NOMO-1 (cell line): ENCODE results near the gene CAPN10.

Experiments used
- DNase-seq, 2 experiments: peaks; one replicate each; lab custom pipeline; 2025; ENCODE audit not compliant: unreplicated experiment in 2 of 2; lab: John Stamatoyannopoulos, UW

CAPN10 gene

GRCh38 chr2:240635121-240635997, 48.8 kb downstream of the CAPN10 start:
- no peak for DNase-seq

GRCh38 chr2:240635998-240636547, 49.5 kb downstream of the CAPN10 start:
- DNase-seq: no peak

GRCh38 chr2:240636563-240637115, 50.1 kb downstream of the CAPN10 start:
- DNase-seq: no peak

DNA sequence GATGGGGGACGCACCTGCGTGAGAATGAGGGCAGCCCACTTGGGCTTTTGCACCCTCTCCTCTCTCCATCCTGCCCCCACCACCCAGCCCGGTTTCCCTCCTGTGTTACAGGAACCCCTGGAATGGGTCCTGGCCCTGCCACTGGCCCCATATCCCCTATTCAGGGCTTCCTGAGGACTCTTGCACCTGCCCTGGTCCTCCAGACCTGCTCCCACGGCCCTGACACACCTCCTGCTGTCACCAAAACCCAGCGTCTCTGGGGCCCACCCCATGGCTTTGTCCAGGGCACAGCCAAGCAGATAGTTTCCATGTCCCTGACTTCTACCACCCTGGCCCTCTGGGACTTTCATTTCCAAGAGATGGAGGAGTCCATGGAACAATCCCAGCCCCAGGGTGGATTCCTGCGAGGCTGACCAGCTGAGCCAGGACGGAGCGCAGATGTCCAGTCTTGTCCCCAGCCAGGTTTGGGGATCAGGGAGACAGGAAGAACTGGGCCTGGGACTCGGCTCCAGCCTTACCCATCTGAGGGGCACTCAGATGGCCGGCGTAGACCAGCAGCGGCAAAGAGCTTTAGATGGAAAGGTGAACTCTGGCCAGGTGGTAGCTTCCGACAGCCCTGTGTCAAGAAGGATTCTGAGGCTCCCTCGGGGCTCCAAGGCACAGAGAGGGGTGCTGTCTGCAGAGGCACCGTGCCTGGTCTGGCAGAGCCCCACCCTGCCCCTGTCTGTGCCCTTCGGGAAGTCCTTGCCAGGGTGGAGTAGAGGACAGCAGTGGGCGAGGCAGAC, 50.8 kb downstream of the CAPN10 start:
- no peak for DNase-seq

DNA sequence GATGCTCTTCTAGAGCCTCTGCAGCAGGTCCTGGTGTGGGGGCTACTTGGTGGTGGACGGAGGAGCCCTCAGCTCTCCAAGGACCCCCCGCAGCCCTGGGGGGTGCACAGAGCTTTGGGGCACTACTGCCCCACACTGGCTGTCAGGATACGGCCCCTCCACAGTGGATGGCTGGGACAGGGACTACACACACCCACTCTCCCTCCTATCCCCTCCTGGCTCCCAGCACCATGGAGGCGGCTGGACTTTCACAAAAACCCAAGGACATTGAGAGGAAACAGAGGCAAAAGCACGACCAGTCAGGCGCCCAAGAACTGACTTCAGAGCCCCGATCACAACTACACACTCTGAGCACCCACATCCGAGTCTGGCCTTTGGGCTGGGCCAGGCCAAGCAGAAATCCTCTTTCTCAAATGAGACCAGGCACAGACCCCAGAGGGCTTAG, 51.4 kb downstream of the CAPN10 start:
- no peak for DNase-seq

DNA sequence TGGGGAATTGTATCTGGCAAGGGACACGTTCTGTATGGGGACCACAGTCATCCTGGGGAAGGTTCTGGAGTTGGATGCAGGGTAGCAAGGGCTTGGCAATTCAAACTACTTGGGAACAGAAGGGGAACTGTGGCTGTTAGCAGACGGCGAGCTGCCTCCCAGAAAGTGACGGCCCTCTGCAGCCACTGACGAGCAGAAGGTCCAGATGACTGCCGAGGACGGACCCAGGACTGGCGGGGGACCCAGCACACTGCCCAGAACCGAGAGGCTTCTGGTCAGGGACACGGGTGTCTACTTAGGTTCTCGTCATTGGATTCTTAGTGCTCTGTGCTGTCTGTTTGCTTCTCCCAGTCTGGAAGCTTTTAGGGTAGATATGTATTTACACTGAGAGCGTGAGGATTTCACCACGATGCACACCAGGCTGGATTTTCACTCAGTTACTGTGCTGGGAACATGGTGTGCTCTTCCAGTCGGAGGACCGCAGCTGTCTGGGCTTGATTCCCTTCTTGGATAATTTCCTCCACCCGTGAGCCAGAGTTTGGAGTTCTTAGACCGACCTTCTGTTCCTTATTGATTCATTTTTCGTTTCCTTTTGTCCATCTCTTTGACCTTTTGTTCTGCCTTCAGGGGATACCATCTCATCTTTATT, 52.1 kb downstream of the CAPN10 start:
- no peak for DNase-seq

- DNase-seq: no peak
Observed at GRCh38 chr2:240639566-240639965, 53.0 kb downstream of the CAPN10 start.

DNA sequence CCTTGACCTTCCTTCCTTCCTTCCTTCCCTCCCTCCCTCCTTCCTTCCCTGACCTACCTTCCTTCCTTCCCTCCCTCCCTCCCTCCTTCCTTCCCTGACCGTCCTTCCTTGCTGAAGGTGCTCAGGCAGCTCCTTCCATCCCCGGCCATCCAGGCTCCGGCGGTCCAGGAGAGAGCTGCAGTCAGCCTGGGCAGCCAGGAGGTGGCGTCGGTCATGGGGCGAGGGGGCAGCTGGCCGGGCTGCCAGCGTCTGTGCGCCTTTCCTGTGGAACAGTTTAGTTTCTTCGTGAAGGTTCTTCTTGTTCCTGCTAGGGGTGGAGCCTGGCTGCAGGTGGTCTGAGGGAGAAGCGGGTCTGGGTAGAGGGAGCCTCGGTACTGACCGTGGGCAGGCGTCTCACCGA, 54.4 kb downstream of the CAPN10 start:
- no peak for DNase-seq

DNA sequence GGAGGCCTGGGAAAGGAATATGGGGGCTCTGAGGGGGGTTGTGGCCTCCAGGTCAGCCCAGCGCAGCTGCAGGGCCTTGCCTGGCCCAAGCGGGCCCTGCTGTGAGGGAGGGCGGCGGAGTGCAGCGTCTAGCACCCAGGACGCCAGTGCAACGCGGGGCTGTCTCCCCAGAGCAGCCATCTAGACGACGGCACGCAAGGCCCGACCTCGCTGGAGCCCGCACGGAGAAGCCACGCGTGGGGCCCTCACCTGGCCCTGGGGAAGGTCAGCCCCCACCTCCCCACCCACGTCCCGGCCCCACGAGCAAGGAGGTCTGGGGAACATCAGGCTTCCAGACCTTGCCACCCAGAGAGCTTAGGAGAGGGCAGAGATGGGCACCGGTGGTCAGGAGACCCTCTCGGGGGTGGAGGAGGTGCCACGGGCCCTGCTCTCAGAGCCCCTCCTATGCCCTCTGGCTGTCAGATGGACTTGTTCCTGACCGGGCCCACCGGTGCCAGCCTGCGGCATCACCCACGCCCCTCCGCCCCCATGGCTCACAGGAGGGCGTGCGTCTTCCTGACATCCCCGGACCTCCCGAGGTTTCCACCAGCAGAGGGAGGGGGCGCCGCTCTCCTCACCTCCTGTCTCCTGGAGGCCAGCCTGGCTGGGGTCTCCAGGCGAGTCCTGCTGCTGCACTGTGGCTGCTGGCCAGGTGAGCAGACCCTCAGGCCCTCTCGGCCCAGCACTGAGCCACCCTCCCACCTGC, 55.7 kb downstream of the CAPN10 start:
- DNase-seq: no peak

GRCh38 chr2:240642806-240643092, 56.2 kb downstream of the CAPN10 start:
- no peak for DNase-seq

- no peak for DNase-seq
Observed at GRCh38 chr2:240643093-240643810, 56.7 kb downstream of the CAPN10 start.

GRCh38 chr2:240643811-240644150, 57.2 kb downstream of the CAPN10 start:
- no peak for DNase-seq

DNA sequence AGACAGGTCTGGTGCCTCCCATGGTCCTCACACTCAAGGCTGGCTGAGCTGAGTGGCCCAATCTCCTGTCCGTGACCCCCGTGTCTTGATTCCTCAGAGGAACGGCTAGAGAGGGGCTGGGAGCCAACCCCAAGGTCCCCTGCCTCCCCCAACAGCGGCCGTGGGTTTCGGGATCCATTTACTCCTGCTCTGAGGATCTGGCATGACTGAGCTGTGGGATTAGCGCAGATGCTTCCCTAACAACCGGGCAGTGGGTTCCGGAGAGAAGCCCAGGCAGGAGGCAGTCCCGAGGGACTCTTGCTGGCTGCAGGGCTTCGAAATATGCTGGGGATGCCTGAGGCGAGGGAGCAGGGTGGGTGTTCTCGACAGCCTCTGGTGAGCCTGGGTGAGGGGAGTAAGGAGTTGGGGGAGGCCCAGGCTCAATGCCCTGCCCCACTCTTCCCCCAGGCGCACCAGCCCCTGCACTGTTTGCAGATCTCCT, 57.7 kb downstream of the CAPN10 start:
- no peak for DNase-seq

DNA sequence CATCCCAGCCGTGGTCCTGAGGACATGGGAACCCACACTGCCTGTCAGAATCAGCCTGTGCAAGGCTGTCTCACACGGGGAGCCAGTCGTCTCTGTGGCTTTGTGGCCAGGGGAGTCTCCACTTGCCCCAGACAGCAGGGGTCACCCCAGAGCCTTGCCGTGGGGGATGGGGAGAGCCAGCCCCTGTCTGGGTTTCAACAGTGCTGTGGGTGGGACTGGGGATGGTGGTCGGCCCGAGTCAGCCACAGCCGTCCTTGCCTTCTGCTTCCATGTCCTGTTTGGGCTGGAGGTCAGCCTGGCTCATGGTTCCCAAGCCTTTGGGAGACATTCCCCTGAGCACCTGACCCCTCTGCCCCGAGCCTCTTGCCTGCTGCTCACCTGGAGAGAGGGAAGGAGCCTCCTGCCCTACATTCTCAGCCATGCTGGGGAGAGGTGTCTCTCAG, 58.3 kb downstream of the CAPN10 start:
- DNase-seq: no peak

GRCh38 chr2:240645346-240645745, 58.8 kb downstream of the CAPN10 start:
- no peak for DNase-seq

GRCh38 chr2:240645801-240646175, 59.3 kb downstream of the CAPN10 start:
- no peak for DNase-seq

GRCh38 chr2:240646176-240646899, 59.8 kb downstream of the CAPN10 start:
- peak; percentile 21 to 27 for DNase-seq

GRCh38 chr2:240646900-240647502, 60.5 kb downstream of the CAPN10 start:
- no peak for DNase-seq
